ENCODE data around the gene LRRC45.

- no peak for TF ChIP-seq POLR2A (IDR thresholded peaks at IDR 0.05)
- TF ChIP-seq CTCF (IDR thresholded peaks at IDR 0.05), result no peak
Measured at GRCh38 chr17:82017612-82018151, 5.4 kb upstream of the LRRC45 start.

All from heart left ventricle (tissue), 13 donors.